PC-3 (cell line): ENCODE measurements around the gene UBL4A. TPM values are rescaled to one million over a fixed set of nuclear protein-coding genes. Genes with fewer than 3 reads are reported as not detected.
A peak's percentile ranks its signal among the peaks of the same experiment; 100 is the strongest.

Experiments used
- ATAC-seq: fragments of 200-7000 bp; cut with Tn5 transposase; 2 replicates; pipeline ENCODE4 v1.9.1; 2020; ENCODE audit warnings: mild to moderate bottlenecking, moderate library complexity
- BruUV-seq: library from RNA; stranded (reverse); fragments of 400-500 nt; replicated peaks from 2 replicates; lab custom pipeline; 2021; lab: Mats Ljungman, UMichigan
- CTCF ChIA-PET: fragments of 300-600 bp; sonication (Branson Sonifier 250); formaldehyde crosslinking; loops from one replicate; lab custom pipeline; 2022; ENCODE audit warnings: antibody characterized with exemption; lab: Charles Lee
- POLR2A ChIA-PET: fragments of 300-600 bp; sonication (Branson Sonifier 250); formaldehyde crosslinking; loops from one replicate; lab custom pipeline; 2022; ENCODE audit warnings: antibody characterized with exemption; ENCODE audit not compliant: unreplicated experiment; lab: Charles Lee
- DNase-seq: peaks from one replicate; pipeline ENCODE4 v3.0.0-alpha.2; 2015
- H2AFZ ChIP-seq: fragments of 300-600 bp; sonication (generic); 2 replicates; pipeline ENCODE4 v1.6.0; 2016; ENCODE audit warnings: antibody characterized with exemption, low read length
- H3F3A ChIP-seq: fragments of 300-600 bp; sonication (generic); one replicate; pipeline ENCODE4 v1.6.0; 2017; ENCODE audit warnings: antibody characterized with exemption, low read length, control low read depth, mild to moderate bottlenecking; ENCODE audit not compliant: unreplicated experiment
- H3K27ac ChIP-seq: fragments of 300-600 bp; sonication (generic); 2 replicates; pipeline ENCODE4 v1.5.1; 2016; ENCODE audit warnings: mild to moderate bottlenecking, low read length
- H3K27me3 ChIP-seq: fragments of 300-600 bp; sonication (generic); 2 replicates; pipeline ENCODE4 v1.6.1; 2016; ENCODE audit warnings: low read length, mixed read lengths
- H3K36me3 ChIP-seq: fragments of 300-600 bp; sonication (generic); 2 replicates; pipeline ENCODE4 v1.6.1; 2016; ENCODE audit warnings: low read depth, mixed run types, low read length, mixed read lengths
- H3K4me1 ChIP-seq: fragments of 300-600 bp; sonication (generic); 2 replicates; pipeline ENCODE4 v1.5.1; 2016; ENCODE audit warnings: low read length; ENCODE audit not compliant: insufficient read depth
- H3K4me2 ChIP-seq: fragments of 300-600 bp; sonication (generic); 2 replicates; pipeline ENCODE4 v1.6.0; 2016; ENCODE audit warnings: low read length
- H3K4me3 ChIP-seq: fragments of 300-600 bp; sonication (generic); 2 replicates; pipeline ENCODE4 v1.5.1; 2016; ENCODE audit warnings: mild to moderate bottlenecking, low read length, mixed read lengths
- H3K79me2 ChIP-seq: fragments of 300-600 bp; sonication (generic); 2 replicates; pipeline ENCODE4 v1.6.1; 2017; ENCODE audit warnings: low read length, mixed read lengths
- H3K9ac ChIP-seq: fragments of 300-600 bp; sonication (generic); 2 replicates; pipeline ENCODE4 v1.6.0; 2016; ENCODE audit warnings: mild to moderate bottlenecking, low read length
- H3K9me2 ChIP-seq: fragments of 300-600 bp; sonication (generic); replicated peaks from 2 replicates; pipeline ENCODE4 v1.6.1; 2016; ENCODE audit warnings: mixed run types, low read length, mixed read lengths
- H3K9me3 ChIP-seq: fragments of 300-600 bp; sonication (generic); 2 replicates; pipeline ENCODE4 v1.6.1; 2016; ENCODE audit warnings: low read length, mixed read lengths
- H4K20me1 ChIP-seq: fragments of 300-600 bp; sonication (generic); 2 replicates; pipeline ENCODE4 v1.6.1; 2016; ENCODE audit warnings: low read length, mixed read lengths
- CTCF ChIP-seq: fragments of 300-600 bp; sonication (generic); conservative IDR thresholded peaks from 2 replicates; pipeline ENCODE4 v1.5.1; 2017; ENCODE audit warnings: antibody characterized with exemption, low read depth, mild to moderate bottlenecking, low read length
- EZH2 ChIP-seq: fragments of 300-600 bp; sonication (generic); IDR thresholded peaks from one replicate; pipeline ENCODE4 v1.6.1; 2017; ENCODE audit warnings: antibody characterized with exemption, mild to moderate bottlenecking, low read length; ENCODE audit not compliant: unreplicated experiment
- EZH2phosphoT487 ChIP-seq: fragments of 300-600 bp; sonication (generic); IDR thresholded peaks from 2 replicates; pipeline ENCODE4 v1.6.1; 2018; ENCODE audit warnings: mild to moderate bottlenecking, antibody characterized with exemption, low read length, borderline replicate concordance
- intact Hi-C: fragments of 100-400 bp; cut with micrococcal nuclease; formaldehyde crosslinking; loops from 2 replicates; pipeline ENCODE4 v1.9.0; 2023
- total RNA-seq: library from RNA; depleted of rRNA; stranded (reverse); fragments of >200 nt; gene quantifications from 2 replicates; pipeline ENCODE4 v1.2.3, GENCODE V29; 2014

UBL4A gene
- total RNA-seq, 1 experiment from 2014 or later: 92.3 TPM

GRCh38 chrX:154457491-154458115 lies 28.8 kb downstream of the UBL4A start:
- Histone ChIP-seq H2AFZ (peak overlapping the region; percentile 70), H3K9me3 (no peaks in the 10 kb centered on the region), H3K4me3 (peak overlapping the region; percentile 64), H3K27me3 (no peaks in the 10 kb centered on the region), H3K4me2 (peak overlapping the region; percentile 69), H3K36me3 (no peaks in the 10 kb centered on the region), H3K9me2 (no peaks in the 10 kb centered on the region), H3K79me2 (peaks cover 17% of the 10 kb centered on the region), H3F3A (no peaks in the 10 kb centered on the region), H3K27ac (no peak overlapping the region), H3K4me1 (no peaks in the 10 kb centered on the region), H4K20me1 (no peaks in the 10 kb centered on the region), H3K9ac (no peak overlapping the region)
- peak; percentile 43 for ATAC-seq
- no TSS peak for BruUV-seq
- intact Hi-C loops: loop anchor here (10.0 kb wide), 1 partner anchor 63 kb away; the partner anchor contains the start of gene RPL10
- ChIA-PET CTCF (no interaction called here), POLR2A (interaction anchor here (0.6 to 0.8 kb wide), 2 partner anchors 29 to 78 kb away, joined by 4 to 6 read pairs; partner anchors contain the start of gene ATP6AP1)
- DNase-seq: peak; percentile 56
- TF ChIP-seq EZH2phosphoT487 (no peak), EZH2 (no peak), CTCF (no peak)

GRCh38 chrX:154452823-154453222 lies 33.6 kb downstream of the UBL4A start:
- Histone ChIP-seq H3K27me3 (no peaks in the 10 kb centered on the region), H4K20me1 (no peaks in the 10 kb centered on the region), H3K4me2 (no peak overlapping the region), H2AFZ (no peak overlapping the region), H3F3A (no peaks in the 10 kb centered on the region), H3K79me2 (no peaks in the 10 kb centered on the region), H3K27ac (no peak overlapping the region), H3K9ac (no peak overlapping the region), H3K9me2 (no peaks in the 10 kb centered on the region), H3K36me3 (peaks cover 6% of the 10 kb centered on the region; the same call in 1 of the 2 replicates), H3K4me3 (no peak overlapping the region), H3K4me1 (no peaks in the 10 kb centered on the region), H3K9me3 (no peaks in the 10 kb centered on the region)
- TF ChIP-seq EZH2 (no peak), EZH2phosphoT487 (no peak)
- BruUV-seq: no TSS peak
- DNase-seq (no peak), ATAC-seq (no peak)
- ChIA-PET CTCF (no interaction called here), POLR2A (interaction anchor here (0.6 kb wide), 1 partner anchor 74 kb away, joined by 8 read pairs; no protein-coding TSS in a partner anchor)
- intact Hi-C loops: loop anchor here (10.0 kb wide), 1 partner anchor 58 kb away; the partner anchor contains the start of gene RPL10

GRCh38 chrX:154450312-154450711 lies 36.1 kb downstream of the UBL4A start:
- Histone ChIP-seq H3K36me3 (peaks cover 6% of the 10 kb centered on the region; the same call in 1 of the 2 replicates), H3K9me3 (no peaks in the 10 kb centered on the region), H3K27me3 (no peaks in the 10 kb centered on the region), H3F3A (no peaks in the 10 kb centered on the region), H3K4me1 (peaks cover under 1% of the 10 kb centered on the region), H3K9me2 (no peaks in the 10 kb centered on the region), H3K27ac (no peak overlapping the region), H3K4me2 (no peak overlapping the region), H3K79me2 (peaks cover 6% of the 10 kb centered on the region), H3K4me3 (no peak overlapping the region), H2AFZ (no peak overlapping the region), H4K20me1 (no peaks in the 10 kb centered on the region), H3K9ac (no peak overlapping the region)
- DNase-seq: no peak
- POLR2A ChIA-PET: no interaction called here
- no peak for ATAC-seq
- intact Hi-C loops: loop anchor here (10.0 kb wide), 1 partner anchor 56 kb away; the partner anchor contains the start of gene RPL10
- CTCF ChIA-PET: no interaction called here
- BruUV-seq: TSS peak; percentile 70
- TF ChIP-seq EZH2 (no peak), CTCF (no peak), EZH2phosphoT487 (no peak)
